ENCODE results near the gene CHADL. TPM values are rescaled to one million over a fixed set of nuclear protein-coding genes. Genes with fewer than 3 reads are reported as not detected.

The CHADL gene
- total and polyA plus RNA-seq, 2 of the 8 experiments (the other 6 are each of a cell fraction or from before 2014, with no cell fraction given), result 0.78 to 1.4 TPM

GRCh38 chr22:41271787-41272186, 31.1 kb upstream of the CHADL start:
- Histone ChIP-seq H3K23me2 (ENCODE audit: low read depth, low read length) (no peaks in the 10 kb centered on the region; the same call in 1 of the 2 replicates), H2BK12ac (ENCODE audit: low read depth, low read length) (no peak overlapping the region), H4K91ac (replicated peaks; ENCODE audit: insufficient read length, low read length) (no peak overlapping the region), H2AK5ac (ENCODE audit: low read depth, low read length) (no peak overlapping the region), H3K27ac (ENCODE audit: low read depth, low read length) (no peak overlapping the region), H4K5ac (ENCODE audit: insufficient read length, low read depth, low read length) (no peak overlapping the region), H2BK15ac (ENCODE audit: low read length) (no peak overlapping the region), H3K9me3 (ENCODE audit: insufficient read depth in 2 of 2, low read depth in 1 of 2, low read length in 1 of 2) (no peaks in the 10 kb centered on the region), H3K56ac (replicated peaks; ENCODE audit: insufficient read length, low read depth, low read length) (no peak overlapping the region), H3K79me2 (ENCODE audit: control insufficient read depth in 1 of 2, insufficient read depth in 2 of 2, low read length in 2 of 2) (no peaks in the 10 kb centered on the region; a peak in 1 of 4 replicates), H3K36me3 (ENCODE audit: control insufficient read depth in 2 of 4, insufficient read depth in 4 of 4, low read length in 3 of 4) (peaks cover 43 to 86% (median 72%) of the 10 kb centered on the region in 4 experiments), H3K23ac (ENCODE audit: insufficient read length) (no peak overlapping the region), H3K79me1 (ENCODE audit: low read depth, low read length) (peaks cover 4% of the 10 kb centered on the region; the same call in 1 of the 2 replicates), H4K8ac (ENCODE audit: extremely low read depth, insufficient read depth, low read length) (no peak overlapping the region), H3K4me1 (replicated peaks in 1 of 4; ENCODE audit: control insufficient read depth in 3 of 4, insufficient read depth in 4 of 4, low read length in 3 of 4) (no peaks in the 10 kb centered on the region), H2AFZ (ENCODE audit: low read length) (no peak overlapping the region), H3K4me2 (ENCODE audit: insufficient read depth in 1 of 2, low read depth in 2 of 2, low read length in 2 of 2) (no peak overlapping the region), H2BK120ac (replicated peaks; ENCODE audit: low read depth, low read length) (no peak overlapping the region), H2BK20ac (ENCODE audit: low read length) (no peak overlapping the region), H3K4ac (replicated peaks; ENCODE audit: insufficient read length, low read depth, low read length) (no peak overlapping the region), H2BK5ac (ENCODE audit: low read depth, low read length) (peak overlapping the region; percentile 20; the same call in 1 of the 2 replicates), H3K9ac (replicated peaks in 1 of 4; ENCODE audit: extremely low read depth in 1 of 4, low read depth in 3 of 4, low read length in 3 of 4) (no peak overlapping the region), H4K20me1 (replicated peaks in 1 of 2; ENCODE audit: control insufficient read depth in 1 of 2, insufficient read depth in 2 of 2, low read length in 2 of 2) (peaks cover 7 to 11% of the 10 kb centered on the region in 2 experiments), H3K14ac (ENCODE audit: insufficient read length) (no peak overlapping the region), H3K27me3 (replicated peaks in 1 of 4; ENCODE audit: control insufficient read depth in 3 of 4, extremely low read depth in 1 of 4, insufficient read depth in 3 of 4, low read length in 3 of 4) (no peaks in the 10 kb centered on the region), H3K18ac (ENCODE audit: extremely low read depth, low read length) (no peak overlapping the region), H3K4me3 (ENCODE audit: extremely low read depth in 1 of 4, insufficient read depth in 2 of 4, low read depth in 3 of 4, low read length in 4 of 4) (no peak overlapping the region)
- DNase-seq (ENCODE audit: low read depth in 1 of 2, low spot score in 2 of 2), result no peak
- ChIA-PET POLR2A (ENCODE audit: partially characterized antibody) (interaction anchor here (0.6 to 5.8 kb wide), 4 partner anchors 10 to 117 kb away, joined by 3 to 28 read pairs (median 15); no protein-coding TSS in a partner anchor), CTCF (ENCODE audit: partially characterized antibody) (interaction anchor here (0.6 kb wide), 4 partner anchors 48 to 184 kb away, joined by 3 to 4 read pairs (median 4); no protein-coding TSS in a partner anchor)
- no peak for FAIRE-seq
- 95% methylated on average over 8 of the region's 9 CpGs; no CpG with 5 or more reads in 1 of the 2 experiments for WGBS, 2 experiments (ENCODE audit: extremely low coverage in 1 of 2, insufficient coverage in 1 of 2, insufficient read length in 1 of 2, insufficient replicate concordance in 2 of 2, low coverage in 1 of 2, low lambda C conversion rate in 2 of 2, missing lambda C conversion rate in 1 of 2)
- TF ChIP-seq SIRT6 (IDR thresholded peaks at IDR 0.05; ENCODE audit: low read length) (no peak), HDAC2 (IDR thresholded peaks at IDR 0.05; ENCODE audit: borderline replicate concordance in 1 of 2, low read depth in 2 of 2, low read length in 2 of 2) (no peak), GTF2F1 (IDR thresholded peaks at IDR 0.05; ENCODE audit: borderline replicate concordance, low read depth, low read length) (no peak), POLR2A (IDR thresholded peaks at IDR 0.05; ENCODE audit: control extremely low read depth in 1 of 2, low read depth in 2 of 2, low read length in 2 of 2) (no peak), NANOG (IDR thresholded peaks at IDR 0.05; ENCODE audit: insufficient read depth, low read depth, low read length, poor library complexity, severe bottlenecking) (no peak), CREB1 (IDR thresholded peaks at IDR 0.05) (no peak), BRCA1 (IDR thresholded peaks at IDR 0.05; ENCODE audit: low read depth, low read length) (no peak), ZNF274 (IDR thresholded peaks at IDR 0.05; ENCODE audit: borderline replicate concordance, extremely low read depth, low read length) (no peak)
- TF ChIP-seq, protein P1, sequence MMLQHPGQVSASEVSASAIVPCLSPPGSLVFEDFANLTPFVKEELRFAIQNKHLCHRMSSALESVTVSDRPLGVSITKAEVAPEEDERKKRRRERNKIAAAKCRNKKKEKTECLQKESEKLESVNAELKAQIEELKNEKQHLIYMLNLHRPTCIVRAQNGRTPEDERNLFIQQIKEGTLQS (IDR thresholded peaks at IDR 0.05; ENCODE audit: insufficient read depth, low read depth, low read length), result no peak
